Karpas-422 (cell line): ENCODE data around the gene GRIN2D. TPM values are rescaled to one million over a fixed set of nuclear protein-coding genes. Genes with fewer than 3 reads are reported as not detected.

Source experiments
- DNase-seq: peaks from one replicate; pipeline ENCODE4 v3.0.0-alpha.2; 2015
- H2AFZ ChIP-seq: fragments of 200-600 bp; sonication (generic); 2 replicates; pipeline ENCODE4 v1.6.1; 2014; ENCODE audit warnings: antibody characterized with exemption, low read length, mixed read lengths
- H3K27ac ChIP-seq: fragments of 200-600 bp; sonication (generic); 2 replicates; pipeline ENCODE4 v1.5.1; 2014; ENCODE audit warnings: mild to moderate bottlenecking, low read length, moderate library complexity
- H3K27me3 ChIP-seq: fragments of 200-600 bp; sonication (generic); 2 replicates; pipeline ENCODE4 v1.6.1; 2014; ENCODE audit warnings: low read length, mixed read lengths
- H3K36me3 ChIP-seq: fragments of 200-600 bp; sonication (generic); 2 replicates; pipeline ENCODE4 v1.6.1; 2014; ENCODE audit warnings: low read length, mixed read lengths; ENCODE audit not compliant: insufficient read depth
- H3K4me1 ChIP-seq: fragments of 200-600 bp; sonication (generic); 2 replicates; pipeline ENCODE4 v1.6.1; 2014; ENCODE audit warnings: mild to moderate bottlenecking, low read length, mixed read lengths
- H3K4me2 ChIP-seq: fragments of 200-600 bp; sonication (generic); 2 replicates; pipeline ENCODE4 v1.6.1; 2014; ENCODE audit warnings: low read length, low read depth, mild to moderate bottlenecking; ENCODE audit not compliant: poor library complexity, severe bottlenecking
- H3K4me3 ChIP-seq: fragments of 200-600 bp; sonication (generic); 2 replicates; pipeline ENCODE4 v1.5.1; 2014; ENCODE audit warnings: mild to moderate bottlenecking, antibody characterized with exemption, low read length, mixed read lengths
- H3K79me2 ChIP-seq: fragments of 200-600 bp; sonication (generic); 2 replicates; pipeline ENCODE4 v1.6.1; 2014; ENCODE audit warnings: mild to moderate bottlenecking, low read length, mixed read lengths
- H3K9ac ChIP-seq: fragments of 200-600 bp; sonication (generic); 2 replicates; pipeline ENCODE4 v1.6.0; 2014; ENCODE audit warnings: low read length
- H3K9me2 ChIP-seq: fragments of 200-600 bp; sonication (generic), shearing (Covaris generic); replicated peaks from 2 replicates; pipeline ENCODE4 v1.6.0; 2014; ENCODE audit warnings: mild to moderate bottlenecking, low read length, moderate library complexity; ENCODE audit not compliant: insufficient read depth
- H3K9me3 ChIP-seq: fragments of 300-700, 200-600 bp; sonication (generic); 2 replicates; pipeline ENCODE4 v1.6.1; 2014; ENCODE audit warnings: low read length, mixed read lengths
- H4K20me1 ChIP-seq: fragments of 200-600 bp; sonication (generic); 2 replicates; pipeline ENCODE4 v1.6.1; 2014; ENCODE audit warnings: mild to moderate bottlenecking, antibody characterized with exemption, low read length, low read depth; ENCODE audit not compliant: insufficient read depth
- total RNA-seq: library from RNA; depleted of rRNA; stranded (reverse); fragments of >200 nt; shearing (Covaris generic); gene quantifications from 2 replicates; pipeline ENCODE4 v1.2.3, GENCODE V29; 2014; ENCODE audit warnings: low replicate concordance

Gene GRIN2D
- total RNA-seq, 1 experiment from 2014 or later: not detected

DNA sequence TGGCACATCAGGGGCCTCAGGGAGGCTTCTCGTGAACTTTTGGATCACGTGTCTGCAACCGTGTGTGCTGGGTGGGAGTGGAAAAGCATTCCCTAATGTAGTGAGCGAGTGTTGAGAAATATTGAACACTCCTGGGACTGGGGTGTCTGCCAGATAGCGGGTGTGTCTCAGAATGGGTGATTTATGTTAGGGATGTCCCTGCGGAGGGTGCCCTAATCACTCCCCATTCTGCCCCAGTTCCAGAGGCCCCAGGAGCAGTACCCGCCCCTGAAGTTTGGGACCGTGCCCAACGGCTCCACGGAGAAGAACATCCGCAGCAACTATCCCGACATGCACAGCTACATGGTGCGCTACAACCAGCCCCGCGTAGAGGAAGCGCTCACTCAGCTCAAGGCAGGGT is 28.1 kb downstream of the GRIN2D start:
- H3K27me3 ChIP-seq: no peaks in the 10 kb centered on the region
- H3K9ac ChIP-seq: no peak overlapping the region
- H3K79me2 ChIP-seq: no peaks in the 10 kb centered on the region
- H3K9me2 ChIP-seq: no peaks in the 10 kb centered on the region
- H3K4me2 ChIP-seq: no peak overlapping the region
- no peak for DNase-seq
- H4K20me1 ChIP-seq: no peaks in the 10 kb centered on the region
- H2AFZ ChIP-seq: no peak overlapping the region
- H3K4me1 ChIP-seq: peaks cover 5% of the 10 kb centered on the region
- H3K9me3 ChIP-seq: no peaks in the 10 kb centered on the region
- H3K27ac ChIP-seq: no peak overlapping the region
- no peaks in the 10 kb centered on the region for H3K36me3 ChIP-seq
- no peak overlapping the region for H3K4me3 ChIP-seq

DNA sequence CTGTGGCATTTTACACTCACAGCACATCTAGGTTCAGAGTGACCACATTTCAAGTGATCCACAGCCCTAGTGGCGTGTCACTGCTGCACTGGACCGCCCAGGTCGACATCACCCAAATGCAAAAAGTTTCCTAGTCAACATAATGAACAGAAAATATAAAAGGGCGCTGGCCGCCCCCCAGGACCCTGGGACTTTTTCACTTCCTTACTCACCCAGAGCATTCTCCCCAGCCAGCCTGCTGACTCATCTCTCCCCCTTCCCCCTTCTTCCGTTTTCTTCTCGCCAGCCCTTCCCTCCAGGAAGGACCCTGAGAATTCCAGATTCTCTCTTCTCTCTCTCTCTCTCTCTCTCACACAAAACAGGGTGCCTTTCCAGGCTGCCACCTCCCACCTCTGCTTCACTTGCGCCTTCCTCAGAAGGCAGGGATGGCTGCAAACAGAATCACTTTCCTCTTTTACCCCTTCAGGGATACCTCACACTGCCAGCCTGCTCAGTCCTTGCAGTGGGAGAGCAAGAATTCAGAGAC is 31.3 kb downstream of the GRIN2D start:
- no peak for DNase-seq
- no peak overlapping the region for H3K4me2 ChIP-seq
- no peaks in the 10 kb centered on the region for H3K9me2 ChIP-seq
- H4K20me1 ChIP-seq: no peaks in the 10 kb centered on the region
- no peak overlapping the region; the same call in 1 of the 2 replicates for H3K9ac ChIP-seq
- H2AFZ ChIP-seq: no peak overlapping the region
- H3K4me1 ChIP-seq: peaks cover 5% of the 10 kb centered on the region
- H3K36me3 ChIP-seq: no peaks in the 10 kb centered on the region
- H3K9me3 ChIP-seq: no peaks in the 10 kb centered on the region
- H3K27me3 ChIP-seq: no peaks in the 10 kb centered on the region
- no peak overlapping the region for H3K27ac ChIP-seq
- no peak overlapping the region for H3K4me3 ChIP-seq
- H3K79me2 ChIP-seq: no peaks in the 10 kb centered on the region

DNA sequence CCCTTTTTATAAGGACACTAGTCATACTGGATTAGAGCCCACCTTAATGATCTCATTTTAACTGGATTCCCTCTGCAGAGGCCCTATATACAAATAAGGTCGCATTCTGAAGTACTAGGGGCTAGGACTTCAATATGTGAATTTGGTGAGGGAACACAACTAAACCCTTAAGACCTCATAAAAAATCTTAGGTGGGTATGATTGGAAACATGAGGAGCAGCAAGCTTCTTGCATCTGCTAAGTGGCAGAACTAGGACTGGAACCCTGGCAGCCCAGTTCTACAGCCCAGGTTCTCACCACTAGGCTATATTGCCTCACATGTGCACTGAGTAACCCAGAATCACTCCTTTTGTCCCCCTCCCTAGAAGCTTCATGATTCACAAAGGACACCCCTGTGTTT is 35.2 kb downstream of the GRIN2D start:
- DNase-seq: no peak
- no peaks in the 10 kb centered on the region for H3K79me2 ChIP-seq

DNA sequence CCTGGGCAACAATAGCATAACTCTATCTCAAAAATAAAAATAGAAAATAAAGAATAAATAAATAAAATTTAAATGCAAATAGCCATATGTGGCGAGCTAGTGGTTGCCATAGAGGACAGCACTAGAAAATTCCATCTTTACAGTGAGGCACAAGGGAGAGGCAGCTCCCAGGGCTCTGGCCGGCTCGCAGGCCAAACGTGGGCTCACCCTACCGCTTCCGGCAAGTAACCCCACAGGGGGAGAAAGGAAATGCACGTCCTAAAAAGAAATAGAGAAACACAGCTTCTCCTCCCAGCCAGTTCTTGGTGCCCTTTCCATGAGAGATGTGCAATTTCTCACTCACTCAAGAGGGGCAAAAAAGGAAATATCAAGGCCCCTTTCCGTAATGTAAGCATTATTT is 39.9 kb downstream of the GRIN2D start:
- Histone ChIP-seq H3K79me2 (no peaks in the 10 kb centered on the region), H3K4me1 (no peaks in the 10 kb centered on the region), H3K27ac (no peak overlapping the region), H3K9me3 (no peaks in the 10 kb centered on the region), H2AFZ (no peak overlapping the region), H3K4me3 (no peak overlapping the region), H3K9me2 (no peaks in the 10 kb centered on the region), H3K9ac (no peak overlapping the region), H4K20me1 (no peaks in the 10 kb centered on the region), H3K27me3 (no peaks in the 10 kb centered on the region), H3K4me2 (no peak overlapping the region), H3K36me3 (no peaks in the 10 kb centered on the region)
- DNase-seq: no peak

More for the DNA sequence above, 35.2 kb downstream of the GRIN2D start:
- Histone ChIP-seq H2AFZ (no peak overlapping the region), H3K4me1 (peaks cover 5% of the 10 kb centered on the region), H3K4me2 (no peak overlapping the region), H3K27me3 (no peaks in the 10 kb centered on the region), H3K27ac (no peak overlapping the region), H3K9me3 (no peaks in the 10 kb centered on the region), H3K36me3 (no peaks in the 10 kb centered on the region), H4K20me1 (no peaks in the 10 kb centered on the region), H3K4me3 (no peak overlapping the region), H3K9ac (no peak overlapping the region), H3K9me2 (no peaks in the 10 kb centered on the region)

DNA sequence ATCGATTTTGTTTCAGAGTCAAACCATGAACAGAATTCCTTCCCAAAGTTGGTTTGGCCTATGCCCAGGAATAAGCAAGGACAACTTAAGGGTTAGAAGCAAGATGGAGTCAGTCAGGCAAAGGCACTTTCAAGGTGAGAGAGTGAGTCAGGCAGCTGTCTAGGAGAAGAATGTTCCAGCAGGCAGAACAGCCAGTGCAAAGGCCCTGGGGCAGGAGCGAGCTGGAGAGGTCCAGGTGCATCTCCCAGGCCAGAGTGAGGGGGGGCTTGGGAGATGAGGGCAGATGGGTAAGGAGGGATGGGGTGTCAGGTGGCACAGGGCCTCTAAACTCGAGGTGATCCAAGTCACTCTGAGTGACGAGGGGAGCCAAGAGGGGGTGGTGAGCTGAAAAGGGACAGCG is 43.1 kb downstream of the GRIN2D start:
- Histone ChIP-seq H4K20me1 (no peaks in the 10 kb centered on the region), H2AFZ (no peak overlapping the region), H3K9me3 (no peaks in the 10 kb centered on the region), H3K27me3 (no peaks in the 10 kb centered on the region), H3K36me3 (no peaks in the 10 kb centered on the region), H3K27ac (no peak overlapping the region), H3K4me3 (no peak overlapping the region), H3K9me2 (no peaks in the 10 kb centered on the region), H3K9ac (no peak overlapping the region), H3K4me1 (no peaks in the 10 kb centered on the region), H3K4me2 (no peak overlapping the region), H3K79me2 (no peaks in the 10 kb centered on the region)
- no peak for DNase-seq

- Histone ChIP-seq H2AFZ (no peak overlapping the region), H3K4me3 (no peak overlapping the region), H4K20me1 (no peaks in the 10 kb centered on the region), H3K79me2 (peaks cover 7% of the 10 kb centered on the region), H3K9me2 (no peaks in the 10 kb centered on the region), H3K9ac (no peak overlapping the region), H3K9me3 (no peaks in the 10 kb centered on the region), H3K36me3 (no peaks in the 10 kb centered on the region), H3K4me2 (no peak overlapping the region), H3K27ac (no peak overlapping the region), H3K27me3 (no peaks in the 10 kb centered on the region), H3K4me1 (peaks cover 16% of the 10 kb centered on the region)
- no peak for DNase-seq
Measured at GRCh38 chr19:48441360-48442050, 48.0 kb downstream of the GRIN2D start.

DNA sequence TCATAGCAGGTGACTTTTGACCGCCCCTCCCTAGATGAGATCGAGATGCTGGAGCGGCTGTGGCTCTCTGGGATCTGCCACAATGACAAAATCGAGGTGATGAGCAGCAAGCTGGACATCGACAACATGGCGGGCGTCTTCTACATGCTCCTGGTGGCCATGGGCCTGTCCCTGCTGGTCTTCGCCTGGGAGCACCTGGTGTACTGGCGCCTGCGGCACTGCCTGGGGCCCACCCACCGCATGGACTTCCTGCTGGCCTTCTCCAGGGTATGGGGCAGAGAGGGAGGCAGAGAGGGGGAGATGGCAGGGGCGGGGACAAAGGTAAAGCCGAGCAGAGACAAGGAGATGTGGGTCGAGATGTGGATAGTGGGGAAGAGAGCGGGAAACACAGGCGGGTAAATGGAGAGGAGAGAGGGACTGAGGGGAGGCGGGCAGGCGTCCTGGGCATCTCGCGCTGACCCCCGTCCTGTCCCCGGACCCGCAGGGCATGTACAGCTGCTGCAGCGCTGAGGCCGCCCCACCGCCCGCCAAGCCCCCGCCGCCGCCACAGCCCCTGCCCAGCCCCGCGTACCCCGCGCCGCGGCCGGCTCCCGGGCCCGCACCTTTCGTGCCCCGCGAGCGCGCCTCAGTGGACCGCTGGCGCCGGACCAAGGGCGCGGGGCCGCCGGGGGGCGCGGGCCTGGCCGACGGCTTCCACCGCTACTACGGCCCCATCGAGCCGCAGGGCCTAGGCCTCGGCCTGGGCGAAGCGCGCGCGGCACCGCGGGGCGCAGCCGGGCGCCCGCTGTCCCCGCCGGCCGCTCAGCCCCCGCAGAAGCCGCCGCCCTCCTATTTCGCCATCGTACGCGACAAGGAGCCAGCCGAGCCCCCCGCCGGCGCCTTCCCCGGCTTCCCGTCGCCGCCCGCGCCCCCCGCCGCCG is 48.9 kb downstream of the GRIN2D start:
- H3K79me2 ChIP-seq: peaks cover 14% of the 10 kb centered on the region
- DNase-seq: no peak
- H3K9me3 ChIP-seq: no peaks in the 10 kb centered on the region
- no peak overlapping the region for H2AFZ ChIP-seq
- no peak overlapping the region for H3K4me2 ChIP-seq
- H3K36me3 ChIP-seq: peaks cover 2% of the 10 kb centered on the region; the same call in 1 of the 2 replicates
- no peaks in the 10 kb centered on the region for H4K20me1 ChIP-seq
- H3K9me2 ChIP-seq: no peaks in the 10 kb centered on the region
- H3K4me3 ChIP-seq: no peak overlapping the region
- no peaks in the 10 kb centered on the region for H3K27me3 ChIP-seq
- no peak overlapping the region for H3K9ac ChIP-seq
- no peak overlapping the region for H3K27ac ChIP-seq
- peaks cover 22% of the 10 kb centered on the region for H3K4me1 ChIP-seq

- H3K4me1 ChIP-seq: peaks cover 26% of the 10 kb centered on the region
- H2AFZ ChIP-seq: no peak overlapping the region
- H3K9me2 ChIP-seq: no peaks in the 10 kb centered on the region
- H3K9ac ChIP-seq: no peak overlapping the region
- no peaks in the 10 kb centered on the region for H3K27me3 ChIP-seq
- H3K9me3 ChIP-seq: no peaks in the 10 kb centered on the region
- H3K4me2 ChIP-seq: no peak overlapping the region
- no peak overlapping the region for H3K27ac ChIP-seq
- no peak for DNase-seq
- H3K4me3 ChIP-seq: no peak overlapping the region
- H3K36me3 ChIP-seq: peaks cover 10% of the 10 kb centered on the region; the same call in 1 of the 2 replicates
- H3K79me2 ChIP-seq: peaks cover 23% of the 10 kb centered on the region
- H4K20me1 ChIP-seq: no peaks in the 10 kb centered on the region
Measured at GRCh38 chr19:48443256-48443655, 49.8 kb downstream of the GRIN2D start.
